Measurements from ENCODE around the gene ELOVL3. TPM values are rescaled to one million over a fixed set of nuclear protein-coding genes. Genes with fewer than 3 reads are reported as not detected.
"Not testable (repeated sequence)": the region's sequence is repeated elsewhere in the genome, so short reads cannot be mapped to it uniquely, and the experiment has no call there.

ELOVL3 gene
- total and polyA plus RNA-seq, 2 experiments from 2014 or later: 0.59 TPM; not detected in 1

- H3K27me3 Mint-ChIP-seq (ENCODE audit: insufficient read depth, low read depth, poor library complexity); H2AFZ ChIP-seq; H3K27ac Mint-ChIP-seq; H3K36me3 ChIP-seq (ENCODE audit: insufficient read depth); H3K27ac ChIP-seq (ENCODE audit: low read depth); H3K4me3 ChIP-seq; H3K4me1 Mint-ChIP-seq; H3K4me3 Mint-ChIP-seq; DNase-seq (ENCODE audit: low spot score); H3K9me3 Mint-ChIP-seq; ATAC-seq; H3F3A ChIP-seq (replicated peaks; ENCODE audit: low read depth); H3K4me1 ChIP-seq (ENCODE audit: insufficient read depth); H3K27me3 ChIP-seq (ENCODE audit: insufficient read depth); H3K9me2 ChIP-seq (ENCODE audit: insufficient read depth); H3K4me2 ChIP-seq; H3K36me3 Mint-ChIP-seq (ENCODE audit: low read depth): not testable (repeated sequence)
- Histone ChIP-seq H4K20me1 (replicated peaks; ENCODE audit: insufficient read depth) (peaks cover 55% of the 10 kb centered on the region), H3K79me2 (replicated peaks; ENCODE audit: insufficient read depth) (peaks cover 83% of the 10 kb centered on the region)
These were observed 26.4 kb downstream of the ELOVL3 start for GRCh38 chr10:102252508-102252907.

- Mint-ChIP-seq H3K36me3 (ENCODE audit: low read depth) (peaks cover under 1% of the 10 kb centered on the region; the same call in 1 of the 3 replicates), H3K27ac (no peak overlapping the region), H3K4me3 (no peak overlapping the region), H3K27me3 (ENCODE audit: insufficient read depth, low read depth, poor library complexity) (no peaks in the 10 kb centered on the region), H3K9me3 (no peaks in the 10 kb centered on the region), H3K4me1 (no peaks in the 10 kb centered on the region)
- Histone ChIP-seq H3K79me2 (replicated peaks; ENCODE audit: insufficient read depth) (peaks cover 68% of the 10 kb centered on the region), H3K4me1 (ENCODE audit: insufficient read depth) (no peaks in the 10 kb centered on the region), H3K36me3 (ENCODE audit: insufficient read depth) (no peaks in the 10 kb centered on the region), H2AFZ (no peak overlapping the region), H3K27ac (ENCODE audit: low read depth) (no peak overlapping the region), H3K4me3 (no peak overlapping the region), H3F3A (replicated peaks; ENCODE audit: low read depth) (no peaks in the 10 kb centered on the region), H3K27me3 (ENCODE audit: insufficient read depth) (no peaks in the 10 kb centered on the region), H4K20me1 (replicated peaks; ENCODE audit: insufficient read depth) (peaks cover 37% of the 10 kb centered on the region), H3K4me2 (no peak overlapping the region), H3K9me2 (ENCODE audit: insufficient read depth) (no peaks in the 10 kb centered on the region)
- DNase-seq (ENCODE audit: low spot score): no peak
- no peak for TF ChIP-seq JUNB (IDR thresholded peaks at IDR 0.05; ENCODE audit: unreplicated experiment)
- ATAC-seq: no peak
These were observed 28.3 kb downstream of the ELOVL3 start for GRCh38 chr10:102254426-102254825.

GRCh38 chr10:102255404-102255803 is 29.3 kb downstream of the ELOVL3 start:
- H3K9me3 Mint-ChIP-seq: no peaks in the 10 kb centered on the region
- peaks cover 3% of the 10 kb centered on the region; the same call in 1 of the 3 replicates for H3K36me3 Mint-ChIP-seq (ENCODE audit: low read depth)
- H3K27me3 ChIP-seq (ENCODE audit: insufficient read depth): no peaks in the 10 kb centered on the region
- H3K4me3 Mint-ChIP-seq: no peak overlapping the region
- ATAC-seq (no peak), DNase-seq (ENCODE audit: low spot score) (no peak)
- peaks cover 34% of the 10 kb centered on the region for H4K20me1 ChIP-seq (replicated peaks; ENCODE audit: insufficient read depth)
- no peak overlapping the region for H3K4me3 ChIP-seq
- H3K27ac Mint-ChIP-seq: no peak overlapping the region
- no peak overlapping the region for H2AFZ ChIP-seq
- no peaks in the 10 kb centered on the region for H3K27me3 Mint-ChIP-seq (ENCODE audit: insufficient read depth, low read depth, poor library complexity)
- H3K79me2 ChIP-seq (replicated peaks; ENCODE audit: insufficient read depth): peaks cover 59% of the 10 kb centered on the region
- H3K4me1 Mint-ChIP-seq: no peaks in the 10 kb centered on the region
- no peaks in the 10 kb centered on the region for H3K4me1 ChIP-seq (ENCODE audit: insufficient read depth)
- no peak for TF ChIP-seq STAT1 (IDR thresholded peaks at IDR 0.05; ENCODE audit: unreplicated experiment)
- TF ChIP-seq ZNF114 (CRISPR knock-in tag; IDR thresholded peaks at IDR 0.05): no peak
- TF ChIP-seq CREB1 (CRISPR knock-in tag; IDR thresholded peaks at IDR 0.05; ENCODE audit: low read depth): no peak
- no peak for TF ChIP-seq POLR2AphosphoS5 (IDR thresholded peaks at IDR 0.05; ENCODE audit: low read depth)
- TF ChIP-seq ZNF462 (CRISPR knock-in tag; IDR thresholded peaks at IDR 0.05): no peak
- no peak for TF ChIP-seq NANOG (IDR thresholded peaks at IDR 0.05; ENCODE audit: borderline replicate concordance)
- no peak for TF ChIP-seq EZH2 (IDR thresholded peaks at IDR 0.05; ENCODE audit: low read depth, unreplicated experiment)
- no peak for TF ChIP-seq JUNB (IDR thresholded peaks at IDR 0.05; ENCODE audit: unreplicated experiment)
- no peak for TF ChIP-seq CTCF (conservative IDR thresholded peaks at IDR 0.05; ENCODE audit: low read depth in 2 of 2)
- H3K4me2 ChIP-seq: no peak overlapping the region
- H3K36me3 ChIP-seq (ENCODE audit: insufficient read depth): no peaks in the 10 kb centered on the region
- no peaks in the 10 kb centered on the region for H3F3A ChIP-seq (replicated peaks; ENCODE audit: low read depth)
- no peaks in the 10 kb centered on the region for H3K9me2 ChIP-seq (ENCODE audit: insufficient read depth)
- no peak overlapping the region for H3K27ac ChIP-seq (ENCODE audit: low read depth)

Data from GM23338 (cell line).